HG03442 (cell line): ENCODE measurements around the gene L3MBTL4.

Source experiments
- ATAC-seq: cut with Tn5 transposase; IDR thresholded peaks from one replicate; pipeline ENCODE4 v1.9.1; 2021; ENCODE audit warnings: mild to moderate bottlenecking, moderate library complexity; ENCODE audit not compliant: unreplicated experiment

Gene L3MBTL4

GRCh38 chr18:5967666-5968065 is 447.0 kb downstream of the L3MBTL4 start:
- ATAC-seq = no peak

GRCh38 chr18:5967007-5967406 is 447.7 kb downstream of the L3MBTL4 start:
- no peak for ATAC-seq

GRCh38 chr18:5966514-5966913 is 448.2 kb downstream of the L3MBTL4 start:
- no peak for ATAC-seq

GRCh38 chr18:5964996-5965395 is 449.7 kb downstream of the L3MBTL4 start:
- no peak for ATAC-seq

- ATAC-seq = no peak
Observed at GRCh38 chr18:5964596-5964995, 450.1 kb downstream of the L3MBTL4 start.

GRCh38 chr18:5964108-5964507 is 450.6 kb downstream of the L3MBTL4 start:
- ATAC-seq = no peak

GRCh38 chr18:5963267-5963666 is 451.4 kb downstream of the L3MBTL4 start:
- ATAC-seq = no peak

GRCh38 chr18:5962362-5962761 is 452.3 kb downstream of the L3MBTL4 start:
- ATAC-seq = no peak

GRCh38 chr18:5961828-5962150 is 452.9 kb downstream of the L3MBTL4 start:
- ATAC-seq = no peak

GRCh38 chr18:5961097-5961827 is 453.4 kb downstream of the L3MBTL4 start:
- no peak for ATAC-seq

- no peak for ATAC-seq
Observed at GRCh38 chr18:5958822-5959221, 455.9 kb downstream of the L3MBTL4 start.

- no peak for ATAC-seq
Observed at GRCh38 chr18:5955861-5956260, 458.9 kb downstream of the L3MBTL4 start.

GRCh38 chr18:5951515-5952091 is 463.1 kb downstream of the L3MBTL4 start:
- ATAC-seq = no peak

- ATAC-seq = no peak
Observed at GRCh38 chr18:5948781-5949180, 465.9 kb downstream of the L3MBTL4 start.

- ATAC-seq = no peak
Observed at GRCh38 chr18:5948237-5948636, 466.5 kb downstream of the L3MBTL4 start.

GRCh38 chr18:5944448-5944847 is 470.3 kb downstream of the L3MBTL4 start:
- no peak for ATAC-seq

GRCh38 chr18:5943514-5943913 is 471.2 kb downstream of the L3MBTL4 start:
- no peak for ATAC-seq

GRCh38 chr18:5942591-5942990 is 472.1 kb downstream of the L3MBTL4 start:
- ATAC-seq = no peak

- no peak for ATAC-seq
Observed at GRCh38 chr18:5941890-5942289, 472.8 kb downstream of the L3MBTL4 start.

- ATAC-seq = no peak
Observed at GRCh38 chr18:5939801-5940667, 474.7 kb downstream of the L3MBTL4 start.

GRCh38 chr18:5937795-5938194 is 476.9 kb downstream of the L3MBTL4 start:
- no peak for ATAC-seq

- ATAC-seq = no peak
Observed at GRCh38 chr18:5937121-5937520, 477.6 kb downstream of the L3MBTL4 start.
